ENCODE results near the gene MAGI3.

DNA sequence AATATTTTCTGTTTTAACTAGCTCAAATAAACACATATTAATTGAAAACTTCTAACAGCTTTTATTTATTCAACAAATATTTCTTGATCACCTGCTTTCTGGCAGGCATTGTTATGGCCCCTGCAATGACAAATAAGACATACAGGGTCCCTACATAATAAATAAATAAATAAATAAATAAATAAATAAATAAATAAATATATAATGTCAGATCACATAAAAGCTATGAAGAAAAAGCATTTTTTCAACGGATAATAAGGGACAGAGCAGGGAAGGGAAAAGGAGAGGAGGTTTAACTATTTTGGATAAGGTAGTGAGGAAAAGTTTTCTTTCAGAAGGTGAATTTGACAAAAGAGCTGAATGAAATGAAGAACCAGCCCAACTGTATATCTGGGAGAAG, 115.0 kb downstream of the MAGI3 start:
- TF ChIP-seq, protein P1, sequence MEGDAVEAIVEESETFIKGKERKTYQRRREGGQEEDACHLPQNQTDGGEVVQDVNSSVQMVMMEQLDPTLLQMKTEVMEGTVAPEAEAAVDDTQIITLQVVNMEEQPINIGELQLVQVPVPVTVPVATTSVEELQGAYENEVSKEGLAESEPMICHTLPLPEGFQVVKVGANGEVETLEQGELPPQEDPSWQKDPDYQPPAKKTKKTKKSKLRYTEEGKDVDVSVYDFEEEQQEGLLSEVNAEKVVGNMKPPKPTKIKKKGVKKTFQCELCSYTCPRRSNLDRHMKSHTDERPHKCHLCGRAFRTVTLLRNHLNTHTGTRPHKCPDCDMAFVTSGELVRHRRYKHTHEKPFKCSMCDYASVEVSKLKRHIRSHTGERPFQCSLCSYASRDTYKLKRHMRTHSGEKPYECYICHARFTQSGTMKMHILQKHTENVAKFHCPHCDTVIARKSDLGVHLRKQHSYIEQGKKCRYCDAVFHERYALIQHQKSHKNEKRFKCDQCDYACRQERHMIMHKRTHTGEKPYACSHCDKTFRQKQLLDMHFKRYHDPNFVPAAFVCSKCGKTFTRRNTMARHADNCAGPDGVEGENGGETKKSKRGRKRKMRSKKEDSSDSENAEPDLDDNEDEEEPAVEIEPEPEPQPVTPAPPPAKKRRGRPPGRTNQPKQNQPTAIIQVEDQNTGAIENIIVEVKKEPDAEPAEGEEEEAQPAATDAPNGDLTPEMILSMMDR (IDR thresholded peaks at IDR 0.05), result no peak
- TF ChIP-seq POLR2A (IDR thresholded peaks at IDR 0.05), result no peak
